ENCODE measurements around the gene CD37.

CD37 gene

GRCh38 chr19:49383599-49383998, 48.4 kb downstream of the CD37 start:
- DNase-seq (ENCODE audit: low read depth): no peak
- H3K4me3 ChIP-seq (ENCODE audit: low read depth, low read length): no peak overlapping the region
- no peak for TF ChIP-seq CTCF (IDR thresholded peaks at IDR 0.05; ENCODE audit: insufficient read depth, low read depth, low read length, missing control alignments)

GRCh38 chr19:49387936-49388372, 52.7 kb downstream of the CD37 start, which contains the start of gene KASH5:
Gene KASH5 (plus strand): TSS chr19:49388249. CDS start chr19:49390884, 2,635 bp downstream.
- TF ChIP-seq CTCF (IDR thresholded peaks at IDR 0.05; ENCODE audit: insufficient read depth, low read depth, low read length, missing control alignments): no peak
- peak; percentile 96 for DNase-seq (ENCODE audit: low read depth)

GRCh38 chr19:49389406-49389805, 54.2 kb downstream of the CD37 start:
- TF ChIP-seq CTCF (IDR thresholded peaks at IDR 0.05; ENCODE audit: insufficient read depth, low read depth, low read length, missing control alignments): no peak
- DNase-seq (ENCODE audit: low read depth): no peak
- no peak overlapping the region for H3K4me3 ChIP-seq (ENCODE audit: low read depth, low read length)

More at GRCh38 chr19:49387936-49388372, 52.7 kb downstream of the CD37 start, which contains the start of gene KASH5:
- peak within 1 kb of the TSS; percentile 50 for H3K4me3 ChIP-seq (ENCODE audit: low read depth, low read length)

Measured in GM12865 (cell line).